Suprapubic skin (tissue), 4 donors: Measurements from ENCODE around the gene CBS.
"Not testable (repeated sequence)": the region's sequence is repeated elsewhere in the genome, so short reads cannot be mapped to it uniquely, and the experiment has no call there.

Source experiments
- CTCF ChIP-seq, 2 donors: fragments of 200-600 bp in 1 of 2; fragments of 450-650 bp in 1 of 2; sonication (generic) in 1 of 2; IDR thresholded peaks; one replicate each; pipeline ENCODE4 v1.5.1; 2016 to 2019; ENCODE audit warnings: antibody characterized with exemption in 2 of 2, mild to moderate bottlenecking in 1 of 2, moderate library complexity in 1 of 2
- EP300 ChIP-seq: sonication (generic); formaldehyde crosslinking; IDR thresholded peaks from one replicate; pipeline ENCODE4 v1.6.1; 2017; ENCODE audit warnings: antibody characterized with exemption
- POLR2A ChIP-seq, 2 donors: fragments of 450-650 bp; IDR thresholded peaks; one replicate each; pipeline ENCODE4 v1.6.1; 2017; ENCODE audit warnings: antibody characterized with exemption in 2 of 2, mild to moderate bottlenecking in 2 of 2, moderate library complexity in 2 of 2
- POLR2AphosphoS5 ChIP-seq, 3 donors: sonication (generic); formaldehyde crosslinking; IDR thresholded peaks; one replicate each; pipeline ENCODE4 v1.6.1; 2017; ENCODE audit warnings: antibody characterized with exemption in 3 of 3

GRCh38 chr21:43109006-43109405 is 33.4 kb upstream of the CBS start:
- not testable (repeated sequence) for TF ChIP-seq POLR2AphosphoS5 (IDR thresholded peaks at IDR 0.05); CTCF (IDR thresholded peaks at IDR 0.05); EP300; POLR2A (IDR thresholded peaks at IDR 0.05)
